Memory B cell (primary cell): ENCODE data around the gene RPL12.

Experiments used
- ATAC-seq: fragments of 150-1000 bp; cut with Tn5 transposase; 2 replicates; pipeline ENCODE4 v1.10.0; 2021; ENCODE audit warnings: low read depth, mild to moderate bottlenecking, moderate library complexity
- DNase-seq, 2 donors: peaks; one replicate each; pipeline ENCODE4 v3.0.0; 2022; ENCODE audit warnings: low spot score in 2 of 2
- H3K27ac Mint-ChIP-seq: one replicate; pipeline ENCODE4 v1.8.0; 2022; ENCODE audit warnings: mild to moderate bottlenecking, moderate library complexity, mixed read lengths
- H3K27me3 Mint-ChIP-seq: one replicate; pipeline ENCODE4 v1.8.0; 2022; ENCODE audit warnings: mixed read lengths
- H3K36me3 Mint-ChIP-seq: one replicate; pipeline ENCODE4 v1.8.0; 2022; ENCODE audit warnings: mild to moderate bottlenecking, mixed read lengths
- H3K4me1 Mint-ChIP-seq: one replicate; pipeline ENCODE4 v1.8.0; 2022; ENCODE audit warnings: mixed read lengths
- H3K4me3 Mint-ChIP-seq: one replicate; pipeline ENCODE4 v1.8.0; 2022; ENCODE audit warnings: mild to moderate bottlenecking, moderate library complexity, mixed read lengths
- H3K9me3 Mint-ChIP-seq: one replicate; pipeline ENCODE4 v1.8.0; 2022; ENCODE audit warnings: mixed read lengths

RPL12 gene

GRCh38 chr9:127444283-127444920, 6.8 kb downstream of the RPL12 start:
- ATAC-seq, result no peak
- peak overlapping the region; percentile 78 for H3K27ac Mint-ChIP-seq
- no peak overlapping the region for H3K4me3 Mint-ChIP-seq
- H3K9me3 Mint-ChIP-seq, result no peaks in the 10 kb centered on the region
- H3K27me3 Mint-ChIP-seq, result no peaks in the 10 kb centered on the region
- peaks cover 44% of the 10 kb centered on the region for H3K36me3 Mint-ChIP-seq
- DNase-seq, result no peak
- peaks cover 5% of the 10 kb centered on the region for H3K4me1 Mint-ChIP-seq

GRCh38 chr9:127438394-127438793, 12.8 kb downstream of the RPL12 start:
- DNase-seq, result no peak
- no peaks in the 10 kb centered on the region for H3K9me3 Mint-ChIP-seq
- H3K27me3 Mint-ChIP-seq, result no peaks in the 10 kb centered on the region
- H3K27ac Mint-ChIP-seq, result no peak overlapping the region
- H3K36me3 Mint-ChIP-seq, result peaks cover 31% of the 10 kb centered on the region
- ATAC-seq, result no peak
- no peaks in the 10 kb centered on the region for H3K4me1 Mint-ChIP-seq
- no peak overlapping the region for H3K4me3 Mint-ChIP-seq

- ATAC-seq, result no peak
- H3K4me1 Mint-ChIP-seq, result no peaks in the 10 kb centered on the region
- no peak overlapping the region for H3K27ac Mint-ChIP-seq
These were observed 13.5 kb downstream of the RPL12 start for GRCh38 chr9:127437497-127438264.

GRCh38 chr9:127430415-127430814, 20.8 kb downstream of the RPL12 start:
- Mint-ChIP-seq H3K27ac (no peak overlapping the region), H3K27me3 (no peaks in the 10 kb centered on the region), H3K36me3 (peaks cover 42% of the 10 kb centered on the region), H3K4me1 (peaks cover 15% of the 10 kb centered on the region), H3K4me3 (no peak overlapping the region), H3K9me3 (no peaks in the 10 kb centered on the region)
- DNase-seq, result no peak
- ATAC-seq, result no peak

More at GRCh38 chr9:127437497-127438264, 13.5 kb downstream of the RPL12 start:
- H3K4me3 Mint-ChIP-seq, result no peak overlapping the region
- H3K36me3 Mint-ChIP-seq, result peaks cover 33% of the 10 kb centered on the region
- no peaks in the 10 kb centered on the region for H3K9me3 Mint-ChIP-seq
- no peak for DNase-seq
- no peaks in the 10 kb centered on the region for H3K27me3 Mint-ChIP-seq

- no peak for DNase-seq
- ATAC-seq, result no peak
- peaks cover 22% of the 10 kb centered on the region for H3K4me1 Mint-ChIP-seq
- peak overlapping the region; percentile 31 for H3K27ac Mint-ChIP-seq
- no peak overlapping the region for H3K4me3 Mint-ChIP-seq
- no peaks in the 10 kb centered on the region for H3K27me3 Mint-ChIP-seq
- peaks cover 30% of the 10 kb centered on the region for H3K36me3 Mint-ChIP-seq
- no peaks in the 10 kb centered on the region for H3K9me3 Mint-ChIP-seq
These were observed 22.9 kb downstream of the RPL12 start for GRCh38 chr9:127428348-127428747.

- ATAC-seq (no peak), DNase-seq (no peak)
- peaks cover 25% of the 10 kb centered on the region for H3K36me3 Mint-ChIP-seq
- no peak overlapping the region for H3K4me3 Mint-ChIP-seq
- H3K27ac Mint-ChIP-seq, result no peak overlapping the region
- no peaks in the 10 kb centered on the region for H3K27me3 Mint-ChIP-seq
- peaks cover 34% of the 10 kb centered on the region for H3K4me1 Mint-ChIP-seq
- no peaks in the 10 kb centered on the region for H3K9me3 Mint-ChIP-seq
These were observed 24.4 kb downstream of the RPL12 start for GRCh38 chr9:127426756-127427155.

GRCh38 chr9:127424676-127424999, 26.6 kb downstream of the RPL12 start:
- ATAC-seq, result peak; percentile 41
- no peaks in the 10 kb centered on the region for H3K9me3 Mint-ChIP-seq
- no peak for DNase-seq

GRCh38 chr9:127423934-127424675, 27.1 kb downstream of the RPL12 start, which contains the start of gene ZNF79:
TSS of gene ZNF79 (plus strand) at chr9:127424382. CDS start at chr9:127424788, 406 bp downstream.
- H3K27me3 Mint-ChIP-seq, result no peaks in the 10 kb centered on the region
- DNase-seq (peak; percentile 85 to 87), ATAC-seq (peak; percentile 93)
- no peaks in the 10 kb centered on the region for H3K9me3 Mint-ChIP-seq
- peaks cover 12% of the 10 kb centered on the region for H3K36me3 Mint-ChIP-seq
- peak within 1 kb of the TSS; percentile 96 for H3K27ac Mint-ChIP-seq
- peak within 1 kb of the TSS; percentile 98 for H3K4me3 Mint-ChIP-seq
- H3K4me1 Mint-ChIP-seq, result peaks cover 30% of the 10 kb centered on the region

More at GRCh38 chr9:127424676-127424999, 26.6 kb downstream of the RPL12 start:
- Mint-ChIP-seq H3K4me3 (peak overlapping the region; percentile 98), H3K36me3 (peaks cover 12% of the 10 kb centered on the region), H3K4me1 (peaks cover 30% of the 10 kb centered on the region), H3K27ac (peak overlapping the region; percentile 96), H3K27me3 (no peaks in the 10 kb centered on the region)

GRCh38 chr9:127423476-127423933, 27.7 kb downstream of the RPL12 start:
- peak overlapping the region; percentile 98 for H3K4me3 Mint-ChIP-seq
- peaks cover 30% of the 10 kb centered on the region for H3K4me1 Mint-ChIP-seq
- ATAC-seq (no peak), DNase-seq (no peak)
- peaks cover 8% of the 10 kb centered on the region for H3K36me3 Mint-ChIP-seq
- H3K27ac Mint-ChIP-seq, result peak overlapping the region; percentile 96
- H3K9me3 Mint-ChIP-seq, result no peaks in the 10 kb centered on the region
- H3K27me3 Mint-ChIP-seq, result no peaks in the 10 kb centered on the region

- Mint-ChIP-seq H3K36me3 (peaks cover 6% of the 10 kb centered on the region), H3K27ac (no peak overlapping the region), H3K4me1 (peaks cover 30% of the 10 kb centered on the region), H3K4me3 (peak overlapping the region; percentile 98), H3K9me3 (no peaks in the 10 kb centered on the region), H3K27me3 (no peaks in the 10 kb centered on the region)
- ATAC-seq, result no peak
- no peak for DNase-seq
These were observed 28.4 kb downstream of the RPL12 start for GRCh38 chr9:127422787-127423186.

GRCh38 chr9:127422133-127422782, 28.9 kb downstream of the RPL12 start:
- H3K4me1 Mint-ChIP-seq, result peaks cover 30% of the 10 kb centered on the region
- H3K4me3 Mint-ChIP-seq, result no peak overlapping the region
- no peaks in the 10 kb centered on the region for H3K27me3 Mint-ChIP-seq
- H3K36me3 Mint-ChIP-seq, result peaks cover 6% of the 10 kb centered on the region
- no peaks in the 10 kb centered on the region for H3K9me3 Mint-ChIP-seq
- DNase-seq (no peak), ATAC-seq (no peak)
- H3K27ac Mint-ChIP-seq, result no peak overlapping the region

- no peak overlapping the region for H3K27ac Mint-ChIP-seq
- no peaks in the 10 kb centered on the region for H3K36me3 Mint-ChIP-seq
- no peak for ATAC-seq
- no peaks in the 10 kb centered on the region for H3K27me3 Mint-ChIP-seq
- H3K4me3 Mint-ChIP-seq, result no peak overlapping the region
- no peaks in the 10 kb centered on the region for H3K9me3 Mint-ChIP-seq
- H3K4me1 Mint-ChIP-seq, result peaks cover 24% of the 10 kb centered on the region
- no peak for DNase-seq
These were observed 30.1 kb downstream of the RPL12 start for GRCh38 chr9:127421057-127421456.

GRCh38 chr9:127419348-127419747, 31.9 kb downstream of the RPL12 start:
- Mint-ChIP-seq H3K4me1 (peaks cover 16% of the 10 kb centered on the region), H3K9me3 (no peaks in the 10 kb centered on the region), H3K4me3 (no peak overlapping the region)

More at GRCh38 chr9:127419348-127419747, 31.9 kb downstream of the RPL12 start:
- Mint-ChIP-seq H3K27me3 (no peaks in the 10 kb centered on the region), H3K36me3 (peaks cover 2% of the 10 kb centered on the region), H3K27ac (no peak overlapping the region)
- ATAC-seq, result no peak
- DNase-seq, result no peak
